ENCODE measurements around the gene POU3F1. TPM values are rescaled to one million over a fixed set of nuclear protein-coding genes. Genes with fewer than 3 reads are reported as not detected.

POU3F1 gene
- total RNA-seq, 4 donors from 2014 or later, result not detected

DNA sequence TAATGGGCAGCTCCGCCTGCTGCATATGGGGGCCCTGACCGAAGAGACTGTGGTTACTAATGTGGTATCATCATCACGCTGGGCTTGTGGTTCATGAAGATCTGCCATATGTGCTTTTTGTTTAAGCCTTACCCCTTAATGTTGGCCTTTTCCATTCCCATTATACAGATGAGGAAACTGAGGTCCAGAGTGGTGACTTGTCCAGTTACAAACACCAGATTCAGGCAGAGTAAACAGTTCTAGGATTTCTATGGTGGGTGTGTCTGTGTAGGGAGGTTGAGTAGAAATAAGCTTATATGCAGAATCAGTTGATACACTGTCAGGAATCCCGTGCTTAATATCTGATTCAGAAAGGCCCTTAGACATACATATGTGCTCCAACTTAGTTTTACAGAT lies 33.4 kb downstream of the POU3F1 start:
- Histone ChIP-seq H3K4me3 (peak overlapping the region; percentile 54 to 82 (median 68)), H3K36me3 (peaks cover 0 to 20% (median 0%) of the 10 kb centered on the region in 3 donors), H3K4me1 (peaks cover 0 to 16% (median 8%) of the 10 kb centered on the region in 4 donors), H3K27ac (peak overlapping the region; percentile 76 to 94 (median 85)), H3K27me3 (no peaks in the 10 kb centered on the region), H3K9me3 (no peaks in the 10 kb centered on the region)
- no peak for DNase-seq
- no peak for TF ChIP-seq POLR2A (IDR thresholded peaks at IDR 0.05)
- TF ChIP-seq, protein P1, sequence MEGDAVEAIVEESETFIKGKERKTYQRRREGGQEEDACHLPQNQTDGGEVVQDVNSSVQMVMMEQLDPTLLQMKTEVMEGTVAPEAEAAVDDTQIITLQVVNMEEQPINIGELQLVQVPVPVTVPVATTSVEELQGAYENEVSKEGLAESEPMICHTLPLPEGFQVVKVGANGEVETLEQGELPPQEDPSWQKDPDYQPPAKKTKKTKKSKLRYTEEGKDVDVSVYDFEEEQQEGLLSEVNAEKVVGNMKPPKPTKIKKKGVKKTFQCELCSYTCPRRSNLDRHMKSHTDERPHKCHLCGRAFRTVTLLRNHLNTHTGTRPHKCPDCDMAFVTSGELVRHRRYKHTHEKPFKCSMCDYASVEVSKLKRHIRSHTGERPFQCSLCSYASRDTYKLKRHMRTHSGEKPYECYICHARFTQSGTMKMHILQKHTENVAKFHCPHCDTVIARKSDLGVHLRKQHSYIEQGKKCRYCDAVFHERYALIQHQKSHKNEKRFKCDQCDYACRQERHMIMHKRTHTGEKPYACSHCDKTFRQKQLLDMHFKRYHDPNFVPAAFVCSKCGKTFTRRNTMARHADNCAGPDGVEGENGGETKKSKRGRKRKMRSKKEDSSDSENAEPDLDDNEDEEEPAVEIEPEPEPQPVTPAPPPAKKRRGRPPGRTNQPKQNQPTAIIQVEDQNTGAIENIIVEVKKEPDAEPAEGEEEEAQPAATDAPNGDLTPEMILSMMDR (IDR thresholded peaks at IDR 0.05), result no peak

DNA sequence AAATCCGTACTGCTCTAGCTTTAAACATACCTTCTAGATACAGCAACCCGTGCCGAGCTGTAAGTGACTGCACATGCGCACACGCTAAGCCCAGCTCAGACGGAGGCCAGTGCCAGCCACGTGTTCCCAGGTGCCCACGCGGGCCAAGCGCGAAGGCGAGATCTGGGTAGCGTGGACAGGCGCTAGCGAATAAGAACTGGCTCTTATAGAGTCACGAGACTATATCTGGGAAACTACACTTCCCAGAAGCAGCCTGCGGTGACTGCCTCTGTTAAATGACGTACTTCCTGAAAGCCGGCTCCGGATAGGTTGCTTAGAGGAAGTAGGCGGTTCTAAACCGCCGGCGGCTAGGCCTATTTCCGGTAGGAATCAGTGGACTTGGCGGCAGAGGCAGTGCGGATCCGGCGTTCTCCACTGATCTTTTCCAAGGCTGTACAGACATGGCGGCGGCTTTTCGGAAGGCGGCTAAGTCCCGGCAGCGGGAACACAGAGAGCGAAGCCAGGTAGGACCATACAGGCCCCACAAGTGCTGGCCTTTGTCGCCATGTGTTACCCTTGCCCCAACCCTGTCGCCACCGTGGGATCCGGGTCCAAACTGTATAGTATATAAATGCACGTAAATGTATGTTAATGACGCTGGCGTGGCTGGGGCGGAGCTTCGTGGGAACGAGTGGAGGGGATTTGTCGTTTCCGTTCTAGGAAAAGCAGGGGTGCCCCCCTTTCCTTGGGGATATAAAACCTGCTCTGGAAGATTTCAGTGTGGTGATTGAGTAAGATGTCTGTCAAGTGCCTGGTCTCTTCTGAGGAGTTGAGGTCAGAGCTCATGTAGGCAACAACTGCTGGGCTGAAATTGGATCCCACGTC lies 34.0 kb downstream of the POU3F1 start, which contains the start of gene UTP11:
UTP11 (plus strand) TSS at position 372 of the 864 bp plus-strand sequence; CDS start at position 441, 69 bp downstream.
- Histone ChIP-seq H3K4me3 (peak within 1 kb of the TSS; percentile 54 to 82 (median 68)), H3K27me3 (no peaks in the 10 kb centered on the region), H3K27ac (peak within 1 kb of the TSS; percentile 76 to 94 (median 85)), H3K36me3 (peaks cover 0 to 14% (median 0%) of the 10 kb centered on the region in 3 donors), H3K4me1 (peaks cover 0 to 16% (median 8%) of the 10 kb centered on the region in 4 donors), H3K9me3 (no peaks in the 10 kb centered on the region)
- peak; percentile 62 to 79 for TF ChIP-seq POLR2A (IDR thresholded peaks at IDR 0.05)
- TF ChIP-seq, protein P1 (IDR thresholded peaks at IDR 0.05), result no peak
- DNase-seq, result peak; percentile 91 to 97 (median 92)

DNA sequence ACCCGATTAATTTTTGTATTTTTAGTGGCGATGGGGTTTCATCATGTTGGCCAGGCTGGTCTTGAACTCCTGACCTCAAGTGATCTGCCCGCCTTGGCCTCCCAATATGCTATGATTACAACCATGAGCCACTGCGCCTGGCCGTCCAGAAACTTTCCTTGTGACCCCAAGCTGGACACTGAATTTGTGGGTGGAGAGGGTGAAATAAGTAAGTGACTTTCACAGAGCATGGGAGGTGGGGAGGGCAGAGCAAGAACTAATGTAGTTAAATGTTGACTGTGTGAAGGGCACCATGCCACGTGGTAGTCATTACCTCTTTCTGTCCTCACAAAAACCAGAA lies 36.8 kb downstream of the POU3F1 start:
- H3K36me3 ChIP-seq, result no peaks in the 10 kb centered on the region
- DNase-seq, result peak in 1 of 3 donors; percentile 37
- peaks cover 0 to 8% of the 10 kb centered on the region in 2 donors for H3K27me3 ChIP-seq
- no peak overlapping the region for H3K4me3 ChIP-seq
- no peak overlapping the region for H3K27ac ChIP-seq
- no peaks in the 10 kb centered on the region for H3K9me3 ChIP-seq
- no peak for TF ChIP-seq POLR2A (IDR thresholded peaks at IDR 0.05)
- TF ChIP-seq, protein P1 (IDR thresholded peaks at IDR 0.05), result no peak
- peaks cover 0 to 19% (median 8%) of the 10 kb centered on the region in 4 donors for H3K4me1 ChIP-seq

DNA sequence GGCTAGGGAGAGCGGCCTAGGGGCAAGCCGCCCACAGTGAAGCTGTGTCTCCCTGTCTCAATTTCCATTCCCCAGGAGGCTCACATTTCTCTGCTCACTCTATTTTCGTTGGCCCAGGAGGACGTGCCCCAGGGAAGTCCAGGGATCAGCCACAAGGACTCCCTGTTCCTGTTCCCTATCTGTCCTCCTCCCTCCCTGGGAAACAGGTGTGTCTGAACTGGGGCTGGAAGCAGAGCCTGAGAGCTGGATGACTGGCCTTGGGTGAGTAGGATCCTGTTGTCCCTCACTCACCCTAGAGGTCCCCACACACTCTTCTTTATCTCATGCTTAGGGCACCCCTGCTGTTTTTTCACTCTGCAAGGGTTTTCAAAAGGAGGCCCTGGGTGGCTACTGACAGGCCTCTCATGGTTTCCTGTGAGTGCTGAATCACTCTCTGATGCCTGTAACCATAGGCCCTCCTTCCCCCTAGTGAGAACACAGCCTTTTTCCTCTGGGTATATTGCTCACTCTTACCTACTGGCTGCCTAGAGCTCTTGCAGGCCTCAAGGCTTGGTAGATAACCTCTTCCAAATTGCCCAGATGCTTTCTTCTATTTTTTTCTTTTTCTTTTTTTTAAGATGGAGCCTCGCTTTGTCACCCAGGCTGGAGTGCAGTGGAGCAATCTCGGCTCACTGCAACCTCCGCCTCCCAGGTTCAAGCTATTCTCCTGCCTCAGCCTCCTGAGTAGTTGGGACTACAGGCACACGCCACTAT lies 37.3 kb downstream of the POU3F1 start:
- no peak overlapping the region for H3K4me3 ChIP-seq
- H3K27me3 ChIP-seq, result peaks cover 0 to 8% of the 10 kb centered on the region in 2 donors
- no peak for DNase-seq
- H3K4me1 ChIP-seq, result peaks cover 0 to 20% (median 6%) of the 10 kb centered on the region in 4 donors
- H3K9me3 ChIP-seq, result no peaks in the 10 kb centered on the region
- TF ChIP-seq, protein P1 (IDR thresholded peaks at IDR 0.05), result no peak
- no peak for TF ChIP-seq POLR2A (IDR thresholded peaks at IDR 0.05)
- H3K27ac ChIP-seq, result peak overlapping the region in 1 of 4 donors; percentile 46
- no peaks in the 10 kb centered on the region for H3K36me3 ChIP-seq

DNA sequence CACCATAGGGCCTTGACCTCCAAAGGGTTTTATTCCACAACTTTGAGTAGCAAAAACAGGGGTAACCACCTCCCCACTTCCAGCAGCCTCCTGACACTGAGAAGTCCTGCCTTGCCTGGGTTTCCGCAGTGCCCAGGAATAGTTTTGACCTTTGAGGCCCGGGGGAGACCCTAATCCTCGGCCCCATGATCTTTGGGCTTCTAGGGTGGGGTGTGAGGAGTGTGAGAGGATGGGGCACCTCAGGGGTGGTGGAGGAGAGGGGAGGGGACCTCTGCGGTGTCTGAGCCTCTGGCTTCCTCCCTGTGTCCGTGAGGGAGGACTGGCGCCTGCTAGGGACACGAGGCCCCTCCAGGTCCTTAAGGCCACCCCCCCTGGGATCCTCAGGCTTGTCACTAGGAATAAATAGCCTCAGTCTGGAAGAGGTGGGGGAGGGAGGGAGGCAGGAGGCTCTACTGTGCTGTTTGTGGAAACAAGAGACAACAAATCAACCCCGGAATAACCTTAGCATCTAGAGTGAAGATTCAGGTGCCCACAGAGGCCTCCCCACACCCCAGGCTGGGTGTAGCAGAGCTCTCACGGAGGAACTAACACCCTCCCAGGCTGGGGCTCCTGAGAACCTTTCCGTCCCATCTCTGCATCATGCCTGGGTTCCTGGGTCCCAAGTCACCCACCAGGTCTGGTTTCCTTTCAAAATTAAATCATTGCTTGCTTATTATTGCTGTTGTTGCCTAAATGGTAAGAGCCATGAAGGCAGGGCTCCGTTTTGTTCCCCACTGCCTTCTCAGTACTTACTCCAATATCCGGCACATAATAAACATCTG lies 40.4 kb downstream of the POU3F1 start:
- H3K36me3 ChIP-seq, result no peaks in the 10 kb centered on the region
- peak overlapping the region; percentile 36 to 83 (median 71) for H3K27ac ChIP-seq
- H3K27me3 ChIP-seq, result peaks cover 0 to 8% of the 10 kb centered on the region in 2 donors
- DNase-seq, result no peak
- H3K9me3 ChIP-seq, result no peaks in the 10 kb centered on the region
- no peak for TF ChIP-seq POLR2A (IDR thresholded peaks at IDR 0.05)
- TF ChIP-seq, protein P1 (IDR thresholded peaks at IDR 0.05), result no peak
- no peak overlapping the region for H3K4me3 ChIP-seq
- peaks cover 0 to 30% (median 0%) of the 10 kb centered on the region in 4 donors for H3K4me1 ChIP-seq

Data from Peyer's patch (tissue), 4 donors.